HEK293T (cell line): ENCODE data around the gene SHISA6.

Experiments
- BHLHE40 ChIP-seq: fragments of 450-650 bp; IDR thresholded peaks from 2 replicates; pipeline ENCODE4 v1.6.1; 2016; ENCODE audit warnings: mild to moderate bottlenecking, moderate library complexity, borderline replicate concordance
- ELF4 ChIP-seq: fragments of 450-650 bp; IDR thresholded peaks from 2 replicates; pipeline ENCODE4 v1.6.1; 2017; ENCODE audit warnings: antibody characterized with exemption
- FOXK2 ChIP-seq: fragments of 450-650 bp; IDR thresholded peaks from 2 replicates; pipeline ENCODE4 v1.6.1; 2016; ENCODE audit warnings: mild to moderate bottlenecking
- NFRKB ChIP-seq: fragments of 450-650 bp; IDR thresholded peaks from 2 replicates; pipeline ENCODE4 v1.6.1; 2016; ENCODE audit warnings: mild to moderate bottlenecking, moderate library complexity
- PKNOX1 ChIP-seq: fragments of 450-650 bp; IDR thresholded peaks from 2 replicates; pipeline ENCODE4 v1.6.1; 2016
- SP1 ChIP-seq: fragments of 450-650 bp; IDR thresholded peaks from 2 replicates; pipeline ENCODE4 v1.6.1; 2017

- TF ChIP-seq PKNOX1 (no peak), FOXK2 (no peak), NFRKB (no peak), SP1 (no peak), ELF4 (no peak), BHLHE40 (no peak)
Observed at GRCh38 chr17:11488407-11488806, 247.4 kb downstream of the SHISA6 start.
